Neural cell (in vitro differentiated cells): ENCODE results near the gene ATP9B.

ENCODE experiments used
- EZH2 ChIP-seq: fragments of 200-600, 300-800 bp; shearing (Covaris generic), sonication (generic); IDR thresholded peaks from 2 replicates; pipeline ENCODE4 v1.6.1; 2014; ENCODE audit warnings: antibody characterized with exemption, low read length, borderline replicate concordance, mild to moderate bottlenecking; ENCODE audit not compliant: insufficient read depth, poor library complexity, severe bottlenecking
- POLR2AphosphoS5 ChIP-seq: IDR thresholded peaks from 2 replicates; pipeline ENCODE4 v1.6.1; 2012
- SMC3 ChIP-seq: fragments of 450-650 bp; conservative IDR thresholded peaks from 2 replicates; pipeline ENCODE4 v1.6.1; 2014; ENCODE audit warnings: antibody characterized with exemption, mild to moderate bottlenecking, moderate library complexity; ENCODE audit not compliant: poor library complexity
- TF ChIP-seq, protein P1 (sequence below): IDR thresholded peaks from 2 replicates; pipeline ENCODE4 v1.6.1; 2012; ENCODE audit warnings: borderline replicate concordance
- TF ChIP-seq, protein P2 (sequence below): fragments of 450-650 bp; IDR thresholded peaks from 2 replicates; pipeline ENCODE4 v1.5.1; 2014; ENCODE audit warnings: antibody characterized with exemption, mild to moderate bottlenecking, moderate library complexity; ENCODE audit not compliant: poor library complexity, severe bottlenecking

DNA sequence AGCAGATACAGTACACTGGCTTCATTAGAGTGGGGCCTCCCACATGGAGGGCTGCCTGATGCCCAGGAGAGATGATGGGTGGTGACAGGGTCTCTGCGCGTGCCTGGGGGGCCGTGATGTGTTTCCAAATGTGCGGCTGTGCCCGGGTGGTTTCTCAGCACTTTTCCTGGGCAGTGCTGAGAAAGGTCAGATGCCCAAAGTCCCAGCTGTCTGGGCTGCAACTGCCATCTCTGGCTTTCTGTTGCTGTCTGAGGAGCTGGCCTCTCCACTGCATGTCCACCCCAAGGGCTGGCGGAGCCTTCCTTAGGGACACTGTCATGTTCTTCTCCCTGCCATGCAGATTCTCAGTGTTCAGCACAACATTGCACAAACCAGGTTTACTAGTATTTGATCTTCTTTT is 263.9 kb downstream of the ATP9B start:
- no peak for TF ChIP-seq EZH2
- TF ChIP-seq, protein P1, sequence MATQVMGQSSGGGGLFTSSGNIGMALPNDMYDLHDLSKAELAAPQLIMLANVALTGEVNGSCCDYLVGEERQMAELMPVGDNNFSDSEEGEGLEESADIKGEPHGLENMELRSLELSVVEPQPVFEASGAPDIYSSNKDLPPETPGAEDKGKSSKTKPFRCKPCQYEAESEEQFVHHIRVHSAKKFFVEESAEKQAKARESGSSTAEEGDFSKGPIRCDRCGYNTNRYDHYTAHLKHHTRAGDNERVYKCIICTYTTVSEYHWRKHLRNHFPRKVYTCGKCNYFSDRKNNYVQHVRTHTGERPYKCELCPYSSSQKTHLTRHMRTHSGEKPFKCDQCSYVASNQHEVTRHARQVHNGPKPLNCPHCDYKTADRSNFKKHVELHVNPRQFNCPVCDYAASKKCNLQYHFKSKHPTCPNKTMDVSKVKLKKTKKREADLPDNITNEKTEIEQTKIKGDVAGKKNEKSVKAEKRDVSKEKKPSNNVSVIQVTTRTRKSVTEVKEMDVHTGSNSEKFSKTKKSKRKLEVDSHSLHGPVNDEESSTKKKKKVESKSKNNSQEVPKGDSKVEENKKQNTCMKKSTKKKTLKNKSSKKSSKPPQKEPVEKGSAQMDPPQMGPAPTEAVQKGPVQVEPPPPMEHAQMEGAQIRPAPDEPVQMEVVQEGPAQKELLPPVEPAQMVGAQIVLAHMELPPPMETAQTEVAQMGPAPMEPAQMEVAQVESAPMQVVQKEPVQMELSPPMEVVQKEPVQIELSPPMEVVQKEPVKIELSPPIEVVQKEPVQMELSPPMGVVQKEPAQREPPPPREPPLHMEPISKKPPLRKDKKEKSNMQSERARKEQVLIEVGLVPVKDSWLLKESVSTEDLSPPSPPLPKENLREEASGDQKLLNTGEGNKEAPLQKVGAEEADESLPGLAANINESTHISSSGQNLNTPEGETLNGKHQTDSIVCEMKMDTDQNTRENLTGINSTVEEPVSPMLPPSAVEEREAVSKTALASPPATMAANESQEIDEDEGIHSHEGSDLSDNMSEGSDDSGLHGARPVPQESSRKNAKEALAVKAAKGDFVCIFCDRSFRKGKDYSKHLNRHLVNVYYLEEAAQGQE = no peak
- TF ChIP-seq, protein P2, sequence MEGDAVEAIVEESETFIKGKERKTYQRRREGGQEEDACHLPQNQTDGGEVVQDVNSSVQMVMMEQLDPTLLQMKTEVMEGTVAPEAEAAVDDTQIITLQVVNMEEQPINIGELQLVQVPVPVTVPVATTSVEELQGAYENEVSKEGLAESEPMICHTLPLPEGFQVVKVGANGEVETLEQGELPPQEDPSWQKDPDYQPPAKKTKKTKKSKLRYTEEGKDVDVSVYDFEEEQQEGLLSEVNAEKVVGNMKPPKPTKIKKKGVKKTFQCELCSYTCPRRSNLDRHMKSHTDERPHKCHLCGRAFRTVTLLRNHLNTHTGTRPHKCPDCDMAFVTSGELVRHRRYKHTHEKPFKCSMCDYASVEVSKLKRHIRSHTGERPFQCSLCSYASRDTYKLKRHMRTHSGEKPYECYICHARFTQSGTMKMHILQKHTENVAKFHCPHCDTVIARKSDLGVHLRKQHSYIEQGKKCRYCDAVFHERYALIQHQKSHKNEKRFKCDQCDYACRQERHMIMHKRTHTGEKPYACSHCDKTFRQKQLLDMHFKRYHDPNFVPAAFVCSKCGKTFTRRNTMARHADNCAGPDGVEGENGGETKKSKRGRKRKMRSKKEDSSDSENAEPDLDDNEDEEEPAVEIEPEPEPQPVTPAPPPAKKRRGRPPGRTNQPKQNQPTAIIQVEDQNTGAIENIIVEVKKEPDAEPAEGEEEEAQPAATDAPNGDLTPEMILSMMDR = no peak
- no peak for TF ChIP-seq POLR2AphosphoS5
- no peak for TF ChIP-seq SMC3
